ENCODE results near the gene COPRS.

Gene COPRS, protein sequence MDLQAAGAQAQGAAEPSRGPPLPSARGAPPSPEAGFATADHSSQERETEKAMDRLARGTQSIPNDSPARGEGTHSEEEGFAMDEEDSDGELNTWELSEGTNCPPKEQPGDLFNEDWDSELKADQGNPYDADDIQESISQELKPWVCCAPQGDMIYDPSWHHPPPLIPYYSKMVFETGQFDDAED

DNA sequence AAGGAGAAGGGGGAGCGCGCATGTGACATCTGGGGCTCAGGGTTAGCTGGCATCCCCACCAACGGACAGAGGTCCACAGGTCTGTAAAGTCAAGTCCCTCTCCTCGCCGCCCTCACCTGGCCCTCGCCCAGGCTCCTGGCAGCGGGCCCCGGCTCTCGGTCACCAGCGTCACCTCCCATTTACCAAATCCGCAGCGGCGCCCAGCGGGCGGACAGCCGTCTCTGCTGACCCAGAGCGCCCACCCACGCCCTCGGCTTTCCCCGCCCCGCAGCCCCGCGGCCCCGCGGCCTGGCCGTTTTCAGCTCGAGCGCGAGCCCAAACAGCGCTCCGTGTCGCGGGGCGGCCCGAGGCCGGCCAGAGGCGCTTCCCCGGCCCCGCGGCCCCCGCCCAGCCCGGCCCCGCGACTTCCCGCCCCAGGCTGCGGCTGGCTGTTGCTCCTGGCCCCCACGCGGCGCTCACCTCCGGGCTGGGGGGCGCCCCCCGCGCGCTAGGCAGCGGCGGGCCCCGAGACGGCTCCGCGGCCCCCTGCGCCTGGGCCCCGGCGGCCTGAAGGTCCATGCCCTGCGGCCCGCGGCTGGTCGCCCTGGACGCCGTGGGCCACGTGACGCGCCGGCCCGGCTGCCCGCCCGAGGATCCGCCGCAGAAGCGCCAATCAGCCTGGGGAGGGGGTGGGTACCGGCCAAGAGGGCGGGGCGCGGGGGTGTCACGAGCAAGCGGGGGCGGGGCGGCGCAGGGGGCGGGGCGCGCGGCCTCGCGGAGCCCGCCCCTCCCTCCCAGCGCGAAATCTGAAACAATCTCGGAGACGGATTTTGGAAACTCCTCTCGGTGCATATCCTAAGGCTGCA lies at the start of gene COPRS:
Gene COPRS (minus strand): TSS at position 603 of the 845 bp plus-strand sequence. CDS start 45 bp downstream, at position 558.
- DNase-seq (ENCODE audit: low read depth) = peak; percentile 74

DNA sequence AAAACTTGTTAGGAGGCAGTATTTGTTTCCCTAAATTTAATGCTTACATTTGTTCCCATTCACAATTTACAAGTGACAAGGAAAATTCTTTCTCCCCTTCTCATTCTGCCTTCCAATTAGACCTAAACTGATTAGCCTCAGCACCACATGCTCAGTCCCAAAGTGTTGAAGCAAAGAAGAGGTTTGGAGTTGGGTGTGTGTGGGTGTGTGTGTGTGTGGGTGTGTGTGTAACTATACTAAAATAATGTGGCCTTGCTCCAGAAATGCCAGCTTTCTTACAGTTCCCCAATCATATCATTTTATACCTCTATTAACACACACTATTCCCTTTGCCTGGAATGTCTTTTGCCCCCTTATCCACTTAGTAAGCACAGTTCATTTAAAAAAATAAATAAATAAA lies 49.3 kb upstream of the COPRS start:
- no peak for DNase-seq (ENCODE audit: low read depth)

DNA sequence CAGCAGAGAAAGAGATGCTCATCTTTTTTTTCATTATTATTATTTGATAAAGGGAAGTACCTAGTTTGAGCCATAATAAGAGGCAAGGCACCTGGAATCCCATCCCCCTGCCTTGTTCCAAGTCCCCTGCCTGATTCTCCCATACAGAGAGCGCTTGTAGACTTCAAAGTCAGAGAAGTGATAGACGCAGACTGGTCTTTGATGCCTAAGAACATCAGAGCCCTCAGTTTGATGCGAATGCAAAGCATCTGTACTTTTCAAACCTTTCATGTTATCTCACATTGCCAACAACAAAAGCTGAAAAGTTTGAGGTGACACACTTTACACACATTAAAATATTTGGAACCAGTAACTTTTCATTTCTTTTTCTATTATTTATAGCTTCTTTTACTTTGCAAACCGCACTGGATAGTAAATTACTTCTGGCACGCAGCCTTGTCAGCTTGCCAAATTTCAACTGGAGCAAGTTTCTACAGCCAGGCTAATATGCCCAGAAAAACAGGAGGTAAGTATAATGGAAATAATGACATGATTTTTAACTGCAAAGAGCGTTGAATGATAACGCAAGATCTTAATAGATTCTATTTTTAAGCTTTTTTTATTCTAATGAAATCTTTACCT lies 48.4 kb upstream of the COPRS start:
- DNase-seq (ENCODE audit: low read depth) = no peak

DNA sequence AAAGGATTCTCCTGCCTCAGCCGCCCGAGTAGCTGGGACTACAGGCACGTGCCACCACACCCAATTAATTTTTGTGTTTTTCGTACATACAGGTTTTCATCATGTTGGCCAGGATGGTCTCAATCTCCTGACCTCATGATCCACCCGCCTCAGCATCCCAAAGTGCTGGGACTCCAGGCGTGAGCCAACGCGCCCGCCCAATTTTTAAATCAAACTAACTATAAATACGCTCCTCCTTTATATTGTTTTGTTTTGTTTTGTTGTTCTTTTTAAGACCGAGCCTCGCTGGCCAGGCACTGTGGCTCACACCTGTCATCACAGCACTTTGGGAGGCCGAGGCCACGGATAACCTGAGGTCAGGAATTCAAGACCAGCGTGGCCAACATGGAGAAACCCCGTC lies 44.4 kb upstream of the COPRS start:
- DNase-seq (ENCODE audit: low read depth) = no peak

DNA sequence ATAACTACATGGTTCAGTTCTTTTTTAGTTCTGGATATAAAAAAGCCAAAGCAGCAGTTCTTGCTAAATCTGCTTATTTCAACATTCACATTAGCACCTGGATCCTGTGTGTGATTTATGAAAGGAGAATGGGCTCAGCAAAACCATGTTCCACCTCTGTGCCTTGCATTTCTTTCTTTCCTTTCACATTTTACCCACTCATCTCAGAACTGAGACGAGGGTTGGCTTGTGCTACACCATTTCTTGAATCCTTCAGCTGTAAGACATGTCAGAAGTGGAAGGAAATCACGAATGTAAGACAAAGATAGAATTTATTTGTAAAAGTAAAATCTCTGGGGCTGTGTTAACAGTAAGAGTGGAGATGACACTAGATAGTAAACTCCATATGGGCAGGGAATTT lies 43.6 kb upstream of the COPRS start:
- DNase-seq (ENCODE audit: low read depth) = no peak

DNA sequence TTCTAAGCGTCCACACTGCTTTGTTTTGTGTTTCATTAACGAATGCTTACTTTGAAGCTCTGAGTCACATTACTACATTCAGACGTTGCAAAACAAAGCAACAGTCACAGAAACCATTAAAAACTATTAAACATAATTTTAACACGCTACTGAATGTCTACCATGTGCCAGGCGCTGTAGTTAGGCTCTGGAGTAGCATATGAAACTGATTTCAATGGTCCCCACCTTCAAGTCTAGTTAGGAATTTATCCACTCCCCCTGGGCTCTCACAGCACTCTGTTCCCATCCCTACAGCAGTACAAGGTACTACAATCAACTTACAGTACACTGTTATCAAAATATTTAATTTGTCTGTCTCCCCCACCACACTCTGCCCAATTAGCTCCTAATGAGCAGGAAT lies 41.8 kb upstream of the COPRS start:
- DNase-seq (ENCODE audit: low read depth) = no peak

DNA sequence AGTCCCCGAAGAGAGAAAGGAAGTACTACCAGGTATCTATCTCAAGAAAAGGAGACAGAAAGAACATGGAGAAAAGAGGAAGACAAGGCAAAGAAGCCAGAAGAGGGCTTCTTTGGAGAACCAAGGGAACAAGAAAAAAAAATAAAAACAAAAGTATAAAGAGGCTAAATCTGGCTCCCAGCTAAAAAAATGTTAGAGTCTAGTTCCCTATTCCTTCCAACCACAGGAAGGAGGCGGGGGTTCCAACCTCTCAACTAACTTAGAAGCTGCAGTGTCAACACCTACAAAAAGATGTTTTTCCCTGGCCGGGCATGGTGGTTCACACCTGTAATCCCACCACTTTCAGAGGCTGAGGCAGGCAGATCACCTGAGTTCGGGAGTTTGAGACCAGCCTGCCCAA lies 29.1 kb upstream of the COPRS start:
- DNase-seq (ENCODE audit: low read depth) = no peak

DNA sequence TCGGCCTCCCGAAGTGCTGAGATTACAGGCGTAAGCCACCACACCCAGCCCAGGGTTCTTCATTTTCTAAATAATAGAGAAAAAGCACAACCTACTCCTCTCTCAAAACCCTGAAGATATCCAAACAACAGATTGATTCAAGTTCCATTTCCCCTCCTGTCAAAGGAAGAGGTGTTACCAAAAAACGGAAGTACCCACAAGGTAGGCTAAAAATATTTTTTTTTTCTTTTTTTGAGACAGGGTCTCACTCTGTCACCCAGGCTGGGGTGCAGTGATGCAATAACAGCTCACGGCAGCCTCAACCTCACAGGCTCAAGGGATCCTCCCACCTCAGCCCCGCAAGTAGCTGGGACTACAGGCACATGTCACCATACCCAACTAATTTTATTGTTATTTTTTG lies 23.5 kb upstream of the COPRS start:
- DNase-seq (ENCODE audit: low read depth) = no peak

DNA sequence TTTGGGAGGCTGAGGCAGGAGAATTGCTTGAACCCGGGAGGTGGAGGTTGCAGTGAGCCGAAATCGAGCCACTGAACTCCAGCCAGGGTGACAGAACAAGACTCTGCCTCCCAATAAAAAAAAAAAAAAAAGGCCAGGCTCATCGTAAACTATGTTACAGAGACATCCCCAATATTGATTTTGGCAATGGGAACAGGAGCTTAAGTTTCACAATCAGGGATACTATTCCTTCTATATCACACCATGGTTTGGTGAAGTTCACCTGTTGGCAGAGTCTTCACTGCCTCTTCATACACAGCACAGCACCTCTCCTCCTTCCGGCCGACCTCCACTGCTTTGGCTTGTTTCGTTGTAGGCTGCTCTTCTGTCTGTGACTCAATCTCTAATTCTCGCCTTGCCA lies 21.3 kb upstream of the COPRS start:
- no peak for DNase-seq (ENCODE audit: low read depth)

DNA sequence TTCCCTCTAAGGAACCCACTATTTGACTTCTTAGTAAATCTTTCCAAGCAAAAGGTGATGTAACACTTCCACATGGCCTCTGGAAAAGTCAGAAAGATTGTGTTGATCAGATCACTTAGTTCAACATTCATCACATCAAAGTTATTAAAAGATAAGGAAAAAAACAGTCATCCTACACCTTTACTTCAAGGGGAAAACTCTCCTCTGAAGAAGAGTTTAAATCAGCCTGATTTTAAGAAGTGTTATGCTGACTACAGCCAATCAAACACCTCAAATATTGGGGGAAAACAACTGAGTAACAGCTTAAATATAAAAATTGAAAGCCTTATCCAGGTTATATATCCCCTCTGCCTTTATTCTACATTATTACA lies 19.6 kb upstream of the COPRS start:
- no peak for DNase-seq (ENCODE audit: low read depth)

DNA sequence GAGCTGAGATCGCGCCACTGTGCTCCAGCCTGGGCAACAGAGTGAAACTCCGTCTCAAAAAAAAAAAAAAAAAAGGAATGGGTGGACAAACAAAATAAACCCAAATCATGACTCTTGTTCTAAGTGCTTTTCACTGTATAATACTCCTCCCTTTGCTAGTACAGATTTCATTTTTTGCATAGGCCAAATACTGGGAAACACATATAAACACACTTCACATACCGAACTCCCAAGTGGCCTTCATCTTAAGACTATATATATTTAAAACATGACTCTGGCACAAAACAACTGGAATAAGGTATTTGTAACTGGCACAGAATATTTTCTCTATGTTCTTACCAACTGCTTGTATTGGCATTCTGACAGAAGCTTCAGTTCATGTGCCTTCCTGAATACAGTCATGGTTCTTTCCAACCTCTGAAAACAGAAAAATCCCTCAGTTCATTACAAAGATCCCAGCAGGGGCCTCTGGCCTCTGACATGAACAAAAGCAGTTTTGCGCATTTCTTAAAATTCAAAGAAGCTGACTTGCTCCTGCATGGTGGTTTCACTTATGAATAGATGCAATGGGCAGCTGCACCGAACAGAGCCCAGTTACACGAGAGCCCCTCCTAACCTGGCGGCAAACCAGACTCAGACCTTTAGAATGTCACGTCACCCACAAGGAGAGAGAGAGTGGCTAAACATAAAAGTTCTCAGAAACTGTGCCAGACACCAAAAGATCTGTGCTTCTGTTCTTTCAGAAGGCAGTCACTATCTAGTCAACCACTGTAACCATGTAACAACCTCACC lies 19.1 kb upstream of the COPRS start:
- no peak for DNase-seq (ENCODE audit: low read depth)

DNA sequence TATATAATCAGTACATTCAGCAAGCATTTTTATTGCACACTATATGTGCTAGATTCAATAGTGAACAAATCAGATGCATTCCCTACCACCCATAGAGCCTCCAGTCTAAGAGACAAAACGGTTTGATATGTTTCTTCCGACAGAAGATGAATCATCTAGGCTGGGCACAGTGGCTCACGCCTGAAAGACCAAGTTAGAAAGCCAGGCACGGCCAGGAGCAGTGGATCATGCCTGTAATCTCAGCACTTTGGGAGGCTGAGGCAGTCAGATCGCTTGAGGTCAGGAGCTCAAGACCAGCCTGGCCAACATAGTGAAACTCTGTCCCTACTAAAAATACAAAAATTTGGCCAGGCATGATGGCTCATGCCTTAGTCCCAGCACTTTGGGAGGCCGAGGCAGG lies 18.3 kb upstream of the COPRS start:
- DNase-seq (ENCODE audit: low read depth) = no peak

DNA sequence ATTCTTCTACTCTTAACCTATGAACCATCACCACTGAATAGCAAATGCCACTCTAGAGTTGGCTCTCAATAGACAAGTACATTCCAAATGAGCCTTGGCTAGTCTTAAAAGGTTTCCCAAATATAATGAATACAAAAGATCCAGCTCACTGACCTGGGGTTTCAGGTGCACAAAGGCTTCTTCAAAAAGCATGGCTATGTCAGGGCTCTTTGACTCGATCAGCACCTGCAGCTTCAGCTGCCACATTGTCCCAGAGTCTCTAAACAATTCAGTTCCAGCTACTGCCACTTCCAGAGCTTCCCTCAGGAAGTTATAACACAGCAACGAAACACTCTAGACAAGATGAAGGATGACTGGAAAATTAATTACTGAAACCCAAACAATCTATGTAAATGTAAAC lies 16.0 kb upstream of the COPRS start:
- no peak for DNase-seq (ENCODE audit: low read depth)

DNA sequence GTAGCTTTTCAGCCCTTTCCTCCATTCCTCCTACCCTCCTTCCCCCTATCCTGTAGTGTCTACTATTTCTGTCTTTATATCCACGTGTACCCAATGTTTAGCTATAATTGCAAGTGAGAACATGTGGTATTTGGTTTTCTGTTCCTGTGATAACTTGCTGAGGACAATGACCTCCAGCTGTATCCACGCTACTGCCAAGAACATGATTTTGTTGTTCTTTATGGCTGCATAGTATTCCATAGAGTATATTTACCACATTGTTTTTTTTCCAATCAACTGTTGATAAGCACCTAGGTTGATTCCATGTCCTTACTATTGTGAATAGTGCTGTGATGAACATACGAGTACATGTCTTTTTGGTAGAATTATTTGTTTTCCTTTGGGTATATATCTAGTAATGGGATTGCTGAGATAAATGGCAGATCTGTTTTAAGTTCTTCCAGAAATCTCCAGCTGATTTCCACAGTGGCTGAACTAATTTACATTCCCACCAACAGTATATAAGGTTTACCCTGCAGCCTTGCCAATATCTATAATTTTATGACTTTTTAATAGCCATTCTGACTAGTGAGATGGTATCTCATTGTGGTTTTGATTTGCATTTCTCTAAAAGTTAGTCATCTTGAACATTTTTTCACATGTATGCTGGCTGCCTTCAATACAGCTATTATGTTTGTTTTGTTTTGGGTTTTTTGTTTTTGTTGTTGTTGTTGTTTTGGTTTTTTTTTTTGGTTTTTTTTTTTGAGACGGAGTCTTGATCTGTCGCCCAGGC lies 10.9 kb upstream of the COPRS start:
- no peak for DNase-seq (ENCODE audit: low read depth)

DNA sequence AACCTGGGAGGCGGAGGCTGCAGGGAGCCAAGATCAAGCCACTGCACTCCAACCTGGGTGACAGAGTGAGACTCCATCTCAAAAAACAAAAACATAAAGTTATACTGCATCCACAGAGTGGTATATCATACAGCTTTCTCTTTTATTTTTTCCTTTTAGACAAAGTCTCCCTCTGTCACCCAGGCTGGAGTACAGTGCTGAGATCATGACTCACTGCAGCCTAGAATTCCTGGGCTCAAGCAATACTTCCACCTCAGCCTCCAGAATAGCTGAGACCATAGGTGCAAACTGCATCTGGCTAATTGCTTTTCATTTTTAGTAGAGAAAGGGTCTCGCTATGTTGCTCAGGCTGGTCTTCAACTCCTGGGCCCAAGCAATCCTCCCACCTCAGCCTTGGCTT lies 10.0 kb upstream of the COPRS start:
- no peak for DNase-seq (ENCODE audit: low read depth)

DNA sequence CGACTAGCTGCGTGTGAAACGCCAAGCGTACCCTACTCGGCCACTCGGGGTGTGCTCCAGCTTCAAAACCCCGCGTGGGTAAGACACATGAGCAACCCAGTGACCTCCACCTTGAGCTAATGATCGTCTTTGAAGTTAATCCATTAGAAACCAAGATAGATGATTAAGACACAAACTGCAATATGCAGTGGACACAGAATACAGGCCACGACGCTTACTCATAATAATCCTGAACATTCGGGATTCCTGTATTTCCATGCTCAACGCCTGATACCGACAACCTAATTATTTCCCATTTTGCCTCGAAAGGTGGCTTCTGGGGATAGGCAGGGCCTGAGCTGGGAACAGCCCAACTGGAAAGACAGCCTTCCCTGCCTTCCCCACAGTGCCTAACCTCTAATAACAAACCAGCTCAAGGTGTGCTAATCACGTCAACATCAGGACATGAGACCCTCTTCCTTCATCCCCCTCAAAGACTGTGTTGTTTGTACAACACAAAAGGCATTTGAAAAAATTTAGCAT lies 504 bp upstream of the COPRS start:
- DNase-seq (ENCODE audit: low read depth) = no peak

DNA sequence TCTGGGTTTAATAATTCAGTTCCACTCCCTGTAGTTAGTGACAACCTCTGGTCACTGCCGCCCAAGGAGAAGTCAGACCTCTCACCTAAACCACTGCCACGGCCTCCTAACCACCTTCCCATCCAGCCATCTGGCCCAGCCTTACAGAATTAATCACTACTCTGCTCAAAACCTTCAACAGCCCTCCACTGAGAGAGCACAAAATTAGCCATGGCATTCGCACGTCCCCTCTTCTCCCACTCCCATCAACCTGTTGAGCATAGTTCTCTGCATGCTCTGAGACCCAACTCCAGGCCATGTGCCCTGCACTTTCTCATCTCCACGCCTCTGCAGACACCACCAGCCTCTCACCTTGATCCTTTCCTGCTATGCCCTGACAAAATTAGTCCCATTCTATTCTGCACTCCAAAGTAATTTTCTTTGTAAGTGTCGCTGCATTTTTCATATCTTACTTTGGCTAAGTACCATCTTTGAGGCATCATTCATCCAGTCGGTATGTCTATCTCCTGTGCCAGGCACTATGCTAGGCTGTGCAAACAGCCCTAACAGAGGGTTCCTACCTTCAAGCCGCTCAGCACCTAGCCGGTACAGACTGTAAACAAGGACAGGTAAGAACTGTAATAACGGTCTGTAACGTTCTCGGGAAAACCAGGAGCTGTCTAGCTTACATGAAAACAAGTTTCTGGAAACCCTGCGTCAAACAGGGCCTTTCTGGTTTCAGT lies 963 bp downstream of the COPRS start:
- DNase-seq (ENCODE audit: low read depth) = no peak

DNA sequence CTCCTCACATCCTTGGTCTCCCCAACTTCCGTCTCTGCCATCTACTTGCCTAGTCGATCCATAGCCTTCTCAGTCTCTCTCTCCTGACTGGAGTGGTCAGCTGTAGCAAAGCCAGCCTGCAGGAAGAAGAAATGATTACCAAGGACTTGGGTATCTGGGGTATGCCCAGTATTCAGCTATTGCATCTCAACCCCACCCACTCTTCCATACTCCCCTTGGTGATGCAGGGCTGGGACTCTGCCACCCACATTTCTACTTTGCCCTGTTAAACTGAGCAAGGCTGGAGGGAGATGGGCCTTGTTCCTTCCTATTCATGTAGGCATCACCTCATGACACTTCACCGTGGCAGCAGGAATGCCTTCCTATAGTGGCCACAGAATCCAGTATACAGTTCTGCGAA lies 2.3 kb downstream of the COPRS start:
- no peak for DNase-seq (ENCODE audit: low read depth)

DNA sequence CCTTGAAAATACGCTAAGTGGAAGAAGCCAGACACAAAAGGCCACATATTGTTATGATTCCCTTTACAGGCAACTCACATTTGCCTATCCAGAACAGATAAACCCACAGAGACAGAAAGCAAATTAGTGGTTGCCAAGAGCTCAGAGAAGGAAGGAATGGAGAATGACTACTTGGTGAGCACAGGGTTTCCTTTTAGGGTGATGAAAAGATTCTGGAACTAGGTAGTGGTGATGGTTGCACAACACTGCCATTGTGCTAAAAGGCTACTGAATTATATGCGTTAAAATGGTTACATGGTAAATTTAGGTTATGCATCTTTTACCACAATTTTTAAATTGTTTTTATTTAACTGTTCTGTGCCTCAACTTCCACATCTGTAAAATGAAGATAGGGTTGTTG lies 4.4 kb downstream of the COPRS start:
- no peak for DNase-seq (ENCODE audit: low read depth)

DNA sequence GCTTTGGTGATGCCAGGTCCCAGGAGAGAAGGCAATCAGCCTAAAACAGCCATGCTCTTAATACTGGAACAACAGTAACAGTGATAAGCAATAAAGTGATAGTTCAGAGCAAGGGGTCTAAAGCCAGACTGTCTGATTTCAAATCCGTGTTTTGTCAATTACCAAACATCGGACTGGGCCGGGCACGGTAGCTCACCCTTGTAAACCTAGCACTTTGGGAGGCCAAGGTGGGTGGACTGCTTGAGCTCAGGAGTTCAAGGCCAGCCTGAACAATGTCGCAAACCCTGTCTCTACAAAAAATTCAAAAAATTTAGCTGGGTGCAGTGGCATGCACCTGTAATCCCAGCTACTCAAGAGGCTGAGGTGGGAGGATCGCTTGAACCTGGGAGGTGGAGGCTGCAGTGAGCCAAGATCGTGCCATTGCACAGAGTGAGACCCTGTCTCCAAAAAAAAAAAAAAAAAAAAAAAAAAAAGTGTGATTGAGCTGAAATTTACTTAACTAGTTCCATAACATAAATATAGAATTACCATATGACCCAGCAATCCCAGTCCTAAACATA lies 5.1 kb downstream of the COPRS start:
- DNase-seq (ENCODE audit: low read depth) = no peak

DNA sequence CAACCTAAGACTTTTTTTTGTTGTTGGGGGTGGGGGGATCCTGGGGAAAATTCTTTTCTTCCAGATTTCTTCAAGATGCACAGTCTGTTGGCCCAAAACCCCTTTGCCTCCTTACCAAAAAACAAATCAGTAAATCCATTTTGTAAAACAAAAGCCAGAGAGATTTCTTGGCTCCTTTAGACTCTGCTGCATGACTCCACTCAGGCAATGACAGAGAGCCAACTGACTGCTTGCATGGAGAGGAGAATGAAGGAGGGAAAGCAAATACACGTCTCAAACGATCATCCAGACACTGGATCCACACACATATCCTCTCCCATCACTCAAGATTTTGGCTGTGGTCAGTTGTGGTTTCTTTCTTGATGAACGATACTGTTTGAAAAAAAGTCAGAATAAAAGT lies 13.8 kb downstream of the COPRS start:
- no peak for DNase-seq (ENCODE audit: low read depth)
